Activated CD8-positive, alpha-beta memory T cell treated with anti-CD3 and anti-CD28 coated beads, Interleukin-2, amount 50 U/mL, for 1 hour (primary cell): Measurements from ENCODE around the gene SESN1.

Experiments used
- DNase-seq: peaks from one replicate; pipeline ENCODE4 v3.0.0-alpha.2; 2020; ENCODE audit errors: extremely low read depth

The SESN1 gene

DNA sequence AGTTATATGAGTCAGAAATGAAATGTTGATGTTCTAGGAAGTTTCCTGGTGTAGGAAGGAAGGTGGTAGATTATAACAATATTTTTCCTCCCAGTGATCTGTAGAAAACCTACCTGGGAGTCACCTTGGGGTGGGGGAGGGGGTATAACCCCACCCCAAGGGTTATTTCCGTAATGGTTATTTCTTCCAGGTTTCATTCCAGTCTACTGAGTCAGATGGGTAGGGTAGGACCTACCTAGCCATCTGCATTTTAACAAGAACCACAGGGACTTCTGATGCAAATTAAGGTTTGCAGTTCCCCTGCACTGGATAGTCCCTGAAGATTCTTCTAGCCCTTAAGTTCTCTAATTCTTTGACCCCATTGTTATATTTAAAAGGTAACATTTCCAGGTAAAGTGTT, 157.5 kb downstream of the SESN1 start:
- no peak for DNase-seq
